Raji (cell line): Measurements from ENCODE around the gene RAB40A.

Experiments
- POLR2A ChIP-seq: IDR thresholded peaks from 2 replicates; pipeline ENCODE4 v1.6.1; 2011; ENCODE audit warnings: low read depth, low read length, control low read depth; ENCODE audit not compliant: insufficient read depth

Gene RAB40A

GRCh38 chrX:103519389-103519788, at the start of gene RAB40A:
Gene RAB40A (minus strand): TSS chrX:103519489. CDS start chrX:103500756, 18,733 bp downstream.
- TF ChIP-seq POLR2A = no peak

- TF ChIP-seq POLR2A = no peak
Measured at GRCh38 chrX:103565752-103566151, 46.5 kb upstream of the RAB40A start.

GRCh38 chrX:103565197-103565596, 45.9 kb upstream of the RAB40A start:
- no peak for TF ChIP-seq POLR2A

- no peak for TF ChIP-seq POLR2A
Measured at GRCh38 chrX:103562801-103563200, 43.5 kb upstream of the RAB40A start.

- TF ChIP-seq POLR2A = no peak
Measured at GRCh38 chrX:103560256-103560655, 41.0 kb upstream of the RAB40A start.

GRCh38 chrX:103556963-103557612, 37.8 kb upstream of the RAB40A start:
- no peak for TF ChIP-seq POLR2A

GRCh38 chrX:103554687-103555424, 35.6 kb upstream of the RAB40A start:
- TF ChIP-seq POLR2A = peak; percentile 60

- TF ChIP-seq POLR2A = no peak
Measured at GRCh38 chrX:103552236-103552635, 32.9 kb upstream of the RAB40A start.

GRCh38 chrX:103550415-103551051, 31.2 kb upstream of the RAB40A start:
- no peak for TF ChIP-seq POLR2A

- TF ChIP-seq POLR2A = no peak
Measured at GRCh38 chrX:103549916-103550315, 30.6 kb upstream of the RAB40A start.

- no peak for TF ChIP-seq POLR2A
Measured at GRCh38 chrX:103540145-103540544, 20.9 kb upstream of the RAB40A start.

- TF ChIP-seq POLR2A = no peak
Measured at GRCh38 chrX:103539695-103540094, 20.4 kb upstream of the RAB40A start.

GRCh38 chrX:103538728-103539127, 19.4 kb upstream of the RAB40A start:
- TF ChIP-seq POLR2A = no peak

- no peak for TF ChIP-seq POLR2A
Measured at GRCh38 chrX:103537871-103538387, 18.6 kb upstream of the RAB40A start.

- no peak for TF ChIP-seq POLR2A
Measured at GRCh38 chrX:103536732-103537131, 17.4 kb upstream of the RAB40A start.

- no peak for TF ChIP-seq POLR2A
Measured at GRCh38 chrX:103536071-103536470, 16.8 kb upstream of the RAB40A start.
